ENCODE results near the gene SPDYE1. TPM values are rescaled to one million over a fixed set of nuclear protein-coding genes. Genes with fewer than 3 reads are reported as not detected.
"Not testable (repeated sequence)": the region's sequence is repeated elsewhere in the genome, so short reads cannot be mapped to it uniquely, and the experiment has no call there.

Gene SPDYE1
- total RNA-seq, 1 donor from 2014 or later, result not detected

- H3K4me2 ChIP-seq (ENCODE audit: low read length); H3K36me3 Mint-ChIP-seq (ENCODE audit: low read depth, unreplicated experiment); H3K9me3 Mint-ChIP-seq (ENCODE audit: unreplicated experiment): not testable (repeated sequence)
Observed at GRCh38 chr7:43994681-43995080, 3.0 kb upstream of the SPDYE1 start.

GRCh38 chr7:44012081-44012480 is 14.4 kb downstream of the SPDYE1 start:
- DNase-seq (ENCODE audit: low read depth); H3K27me3 Mint-ChIP-seq (ENCODE audit: low read depth, unreplicated experiment); H4K20me1 ChIP-seq (ENCODE audit: insufficient read depth, low read length); H3K9ac ChIP-seq (ENCODE audit: low read length); FAIRE-seq; H3K27ac ChIP-seq (ENCODE audit: low read depth, low read length); H3K79me2 ChIP-seq (ENCODE audit: insufficient read depth, low read length); H3K36me3 ChIP-seq (ENCODE audit: insufficient read depth, low read length); H3K27ac Mint-ChIP-seq (ENCODE audit: unreplicated experiment); H3K4me1 ChIP-seq (ENCODE audit: insufficient read depth, low read length); H3K4me3 ChIP-seq (ENCODE audit: insufficient read depth, low read depth, low read length); H3K9me3 ChIP-seq (ENCODE audit: insufficient read depth, low read depth, low read length); H2AFZ ChIP-seq (ENCODE audit: low read depth, low read length); H3K9me3 Mint-ChIP-seq (ENCODE audit: unreplicated experiment); H3K27me3 ChIP-seq (ENCODE audit: insufficient read depth, low read length); H3K36me3 Mint-ChIP-seq (ENCODE audit: low read depth, unreplicated experiment); H3K4me1 Mint-ChIP-seq (ENCODE audit: low read depth, unreplicated experiment); H3K4me2 ChIP-seq (ENCODE audit: low read length); H3K4me3 Mint-ChIP-seq (ENCODE audit: unreplicated experiment): not testable (repeated sequence)

More at GRCh38 chr7:43994681-43995080, 3.0 kb upstream of the SPDYE1 start:
- not testable (repeated sequence) for H2AFZ ChIP-seq (ENCODE audit: low read depth, low read length); H3K27ac ChIP-seq (ENCODE audit: low read depth, low read length); DNase-seq (ENCODE audit: low read depth); H3K4me3 ChIP-seq (ENCODE audit: insufficient read depth, low read depth, low read length); H3K4me1 Mint-ChIP-seq (ENCODE audit: low read depth, unreplicated experiment); H3K27ac Mint-ChIP-seq (ENCODE audit: unreplicated experiment); H3K36me3 ChIP-seq (ENCODE audit: insufficient read depth, low read length); H3K9ac ChIP-seq (ENCODE audit: low read length); H3K27me3 Mint-ChIP-seq (ENCODE audit: low read depth, unreplicated experiment); H3K79me2 ChIP-seq (ENCODE audit: insufficient read depth, low read length); H4K20me1 ChIP-seq (ENCODE audit: insufficient read depth, low read length); H3K9me3 ChIP-seq (ENCODE audit: insufficient read depth, low read depth, low read length); H3K27me3 ChIP-seq (ENCODE audit: insufficient read depth, low read length); H3K4me3 Mint-ChIP-seq (ENCODE audit: unreplicated experiment); FAIRE-seq; H3K4me1 ChIP-seq (ENCODE audit: insufficient read depth, low read length)

GRCh38 chr7:44015090-44015489 is 17.4 kb downstream of the SPDYE1 start:
- not testable (repeated sequence) for FAIRE-seq; H3K27ac Mint-ChIP-seq (ENCODE audit: unreplicated experiment); H3K4me2 ChIP-seq (ENCODE audit: low read length)

GRCh38 chr7:44018857-44019807 is 21.4 kb downstream of the SPDYE1 start:
- Mint-ChIP-seq H3K4me3 (ENCODE audit: unreplicated experiment) (peak overlapping the region; percentile 92), H3K27ac (ENCODE audit: unreplicated experiment) (peak overlapping the region; percentile 58)
- peak overlapping the region; percentile 79 for H3K4me3 ChIP-seq (ENCODE audit: insufficient read depth, low read depth, low read length)
- H3K27ac ChIP-seq (ENCODE audit: low read depth, low read length), result peak overlapping the region; percentile 62
- not testable (repeated sequence) for H3K4me1 ChIP-seq (ENCODE audit: insufficient read depth, low read length); H3K79me2 ChIP-seq (ENCODE audit: insufficient read depth, low read length); H3K27me3 Mint-ChIP-seq (ENCODE audit: low read depth, unreplicated experiment); H4K20me1 ChIP-seq (ENCODE audit: insufficient read depth, low read length); FAIRE-seq; H3K9me3 Mint-ChIP-seq (ENCODE audit: unreplicated experiment); H3K36me3 ChIP-seq (ENCODE audit: insufficient read depth, low read length); H3K27me3 ChIP-seq (ENCODE audit: insufficient read depth, low read length); H3K9me3 ChIP-seq (ENCODE audit: insufficient read depth, low read depth, low read length); H3K4me1 Mint-ChIP-seq (ENCODE audit: low read depth, unreplicated experiment); H3K36me3 Mint-ChIP-seq (ENCODE audit: low read depth, unreplicated experiment)
- H3K9ac ChIP-seq (ENCODE audit: low read length), result peak overlapping the region; percentile 84
- DNase-seq (ENCODE audit: low read depth), result peak; percentile 86
- peak overlapping the region; percentile 80 for H3K4me2 ChIP-seq (ENCODE audit: low read length)
- H2AFZ ChIP-seq (ENCODE audit: low read depth, low read length), result peak overlapping the region; percentile 75
- TF ChIP-seq CTCF (IDR thresholded peaks at IDR 0.05; ENCODE audit: insufficient read depth, low read depth, low read length), result peak; percentile 44

More at GRCh38 chr7:44015090-44015489, 17.4 kb downstream of the SPDYE1 start:
- not testable (repeated sequence) for H3K36me3 ChIP-seq (ENCODE audit: insufficient read depth, low read length); H3K4me1 ChIP-seq (ENCODE audit: insufficient read depth, low read length); H3K4me1 Mint-ChIP-seq (ENCODE audit: low read depth, unreplicated experiment); H3K27ac ChIP-seq (ENCODE audit: low read depth, low read length); H3K27me3 ChIP-seq (ENCODE audit: insufficient read depth, low read length); H3K9me3 Mint-ChIP-seq (ENCODE audit: unreplicated experiment); H3K4me3 ChIP-seq (ENCODE audit: insufficient read depth, low read depth, low read length); H3K36me3 Mint-ChIP-seq (ENCODE audit: low read depth, unreplicated experiment); H3K79me2 ChIP-seq (ENCODE audit: insufficient read depth, low read length); H3K9me3 ChIP-seq (ENCODE audit: insufficient read depth, low read depth, low read length); H3K4me3 Mint-ChIP-seq (ENCODE audit: unreplicated experiment); H3K9ac ChIP-seq (ENCODE audit: low read length); H4K20me1 ChIP-seq (ENCODE audit: insufficient read depth, low read length); H2AFZ ChIP-seq (ENCODE audit: low read depth, low read length); H3K27me3 Mint-ChIP-seq (ENCODE audit: low read depth, unreplicated experiment)
- peak; percentile 7 for DNase-seq (ENCODE audit: low read depth)

- H3K4me1 Mint-ChIP-seq (ENCODE audit: low read depth, unreplicated experiment); H3K4me1 ChIP-seq (ENCODE audit: insufficient read depth, low read length); H3K27me3 Mint-ChIP-seq (ENCODE audit: low read depth, unreplicated experiment); H2AFZ ChIP-seq (ENCODE audit: low read depth, low read length); H3K9me3 Mint-ChIP-seq (ENCODE audit: unreplicated experiment); H3K9ac ChIP-seq (ENCODE audit: low read length); H3K4me3 Mint-ChIP-seq (ENCODE audit: unreplicated experiment); H3K4me3 ChIP-seq (ENCODE audit: insufficient read depth, low read depth, low read length); H3K4me2 ChIP-seq (ENCODE audit: low read length); H3K36me3 Mint-ChIP-seq (ENCODE audit: low read depth, unreplicated experiment); DNase-seq (ENCODE audit: low read depth); H3K27ac Mint-ChIP-seq (ENCODE audit: unreplicated experiment); H3K27me3 ChIP-seq (ENCODE audit: insufficient read depth, low read length); H3K79me2 ChIP-seq (ENCODE audit: insufficient read depth, low read length); H3K36me3 ChIP-seq (ENCODE audit: insufficient read depth, low read length); H3K9me3 ChIP-seq (ENCODE audit: insufficient read depth, low read depth, low read length); FAIRE-seq; H4K20me1 ChIP-seq (ENCODE audit: insufficient read depth, low read length); H3K27ac ChIP-seq (ENCODE audit: low read depth, low read length): not testable (repeated sequence)
Observed at GRCh38 chr7:44019825-44020224, 22.1 kb downstream of the SPDYE1 start.
